Ectodermal cell (in vitro differentiated cells): ENCODE results near the gene LDAH.

Experiments
- H3K27ac ChIP-seq: 2 replicates; pipeline ENCODE4 v1.7.0; 2013; ENCODE audit warnings: mild to moderate bottlenecking, low read depth, low read length; ENCODE audit not compliant: insufficient read depth, poor library complexity, severe bottlenecking
- H3K27me3 ChIP-seq: 2 replicates; pipeline ENCODE4 v1.7.0; 2013; ENCODE audit warnings: mild to moderate bottlenecking, low read length; ENCODE audit not compliant: insufficient read depth, control insufficient read depth, poor library complexity, severe bottlenecking
- H3K36me3 ChIP-seq: one replicate; pipeline ENCODE4 v1.7.0; 2013; ENCODE audit warnings: low read length; ENCODE audit not compliant: control insufficient read depth, insufficient read depth
- H3K4me1 ChIP-seq: one replicate; pipeline ENCODE4 v1.7.0; 2013; ENCODE audit warnings: low read length; ENCODE audit not compliant: control insufficient read depth, insufficient read depth
- H3K4me3 ChIP-seq: 2 replicates; pipeline ENCODE4 v1.7.0; 2013; ENCODE audit warnings: low read depth, low read length, control low read depth; ENCODE audit not compliant: insufficient read depth
- H3K9me3 ChIP-seq: 2 replicates; pipeline ENCODE4 v1.7.0; 2013; ENCODE audit warnings: mild to moderate bottlenecking, low read length, moderate library complexity; ENCODE audit not compliant: control insufficient read depth
- WGBS, 2 experiments: methylation state at CpG; one replicate each; pipeline ENCODE4 v1.1.7; 2013; ENCODE audit warnings: missing lambda C conversion rate in 2 of 2; 5-methylcytosine and 5-hydroxymethylcytosine counted together

LDAH gene

DNA sequence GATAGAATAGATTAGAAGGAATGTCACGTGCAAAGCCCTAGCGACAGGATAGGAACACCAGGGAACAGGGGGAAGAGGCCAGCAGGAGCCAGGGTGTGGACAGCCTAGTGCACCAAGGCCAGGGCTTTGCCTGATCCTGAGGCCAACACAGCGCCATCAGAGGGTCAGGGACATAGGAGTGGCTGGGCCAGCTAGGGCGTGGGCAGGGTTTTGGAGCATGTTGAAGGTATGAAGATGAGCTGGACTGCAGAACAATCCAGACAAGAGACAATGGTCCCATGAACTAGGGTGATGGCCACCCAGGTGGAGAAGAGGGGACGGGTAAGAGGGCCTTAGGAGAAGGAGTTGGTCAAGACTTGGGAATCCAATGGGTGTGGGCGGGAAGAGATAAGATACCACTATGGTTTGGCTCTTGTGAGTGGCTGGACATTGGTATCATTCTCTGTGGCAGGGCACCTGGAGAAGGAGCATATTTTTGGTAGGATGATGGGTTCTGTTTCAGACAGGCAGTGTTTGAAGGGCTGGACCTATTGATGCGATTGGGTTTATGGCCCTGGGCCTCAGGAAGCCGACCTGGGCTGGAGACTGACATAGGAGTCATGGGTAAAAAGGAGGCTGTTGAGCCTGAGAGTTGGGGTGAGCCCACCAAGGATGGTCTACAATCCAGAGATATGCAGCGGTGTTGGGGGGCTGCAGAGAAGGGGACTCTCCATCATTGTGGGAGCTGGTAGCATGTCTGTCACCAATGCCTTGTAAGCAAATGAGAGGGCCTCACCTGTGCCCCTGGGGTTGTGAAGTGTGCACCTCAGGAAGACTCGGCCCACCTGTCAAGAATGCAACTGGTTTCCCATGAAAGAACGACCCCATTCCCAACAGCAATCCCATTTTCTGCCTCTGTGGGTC lies 170.0 kb downstream of the LDAH start:
- Histone ChIP-seq H3K9me3 (no peaks in the 10 kb centered on the region), H3K27ac (no peak overlapping the region), H3K4me3 (no peak overlapping the region), H3K36me3 (no peaks in the 10 kb centered on the region), H3K4me1 (peaks cover 8% of the 10 kb centered on the region), H3K27me3 (peaks cover 8% of the 10 kb centered on the region)
- WGBS, 2 experiments, result 93 to 95% methylated on average over 11 of the region's 11 CpGs

DNA sequence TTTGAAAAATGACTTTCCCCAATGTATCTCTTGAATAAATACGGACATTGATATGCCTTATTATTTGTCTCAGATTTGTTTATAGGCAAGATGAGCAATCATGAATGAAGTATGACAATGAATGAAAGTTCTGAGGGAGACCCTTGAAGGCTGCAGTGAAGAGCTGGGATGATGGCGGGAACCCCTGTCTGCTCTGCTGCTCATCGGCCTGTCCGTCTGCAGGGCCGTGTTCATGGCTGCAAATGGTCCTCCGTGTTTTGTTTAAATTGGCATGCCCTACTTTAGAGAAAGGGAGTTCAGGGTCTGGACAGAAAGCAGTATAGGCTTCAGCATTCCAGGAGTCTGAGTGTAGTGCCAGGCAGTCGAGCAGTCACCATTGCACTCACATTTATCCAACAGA lies 170.8 kb downstream of the LDAH start:
- H3K9me3 ChIP-seq, result no peaks in the 10 kb centered on the region
- H3K27me3 ChIP-seq, result peaks cover 8% of the 10 kb centered on the region
- H3K4me1 ChIP-seq, result peaks cover 8% of the 10 kb centered on the region
- no peak overlapping the region for H3K4me3 ChIP-seq
- no peak overlapping the region for H3K27ac ChIP-seq
- no peaks in the 10 kb centered on the region for H3K36me3 ChIP-seq
- 90 to 95% methylated on average over 7 of the region's 7 CpGs for WGBS, 2 experiments

DNA sequence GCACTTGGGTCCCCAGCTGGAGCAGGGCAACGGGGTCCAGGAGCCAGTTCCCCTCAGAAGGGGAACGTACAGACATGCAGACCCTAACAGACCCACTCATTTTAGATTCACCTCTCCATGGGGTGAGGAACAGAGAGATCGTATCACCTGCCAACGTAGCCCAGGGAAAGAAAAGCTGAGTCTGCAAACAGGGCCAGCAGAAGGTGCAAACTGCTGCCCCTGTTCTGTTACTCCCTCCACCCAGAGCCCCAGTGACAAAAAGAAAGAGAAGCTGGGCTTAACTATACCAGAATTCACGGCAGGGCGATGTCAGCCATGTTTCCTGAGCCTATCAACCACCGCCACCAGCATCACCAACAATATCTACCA lies 171.2 kb downstream of the LDAH start:
- no peak overlapping the region for H3K27ac ChIP-seq
- WGBS, 2 experiments, result 74 to 79% methylated on average over 7 of the region's 7 CpGs

DNA sequence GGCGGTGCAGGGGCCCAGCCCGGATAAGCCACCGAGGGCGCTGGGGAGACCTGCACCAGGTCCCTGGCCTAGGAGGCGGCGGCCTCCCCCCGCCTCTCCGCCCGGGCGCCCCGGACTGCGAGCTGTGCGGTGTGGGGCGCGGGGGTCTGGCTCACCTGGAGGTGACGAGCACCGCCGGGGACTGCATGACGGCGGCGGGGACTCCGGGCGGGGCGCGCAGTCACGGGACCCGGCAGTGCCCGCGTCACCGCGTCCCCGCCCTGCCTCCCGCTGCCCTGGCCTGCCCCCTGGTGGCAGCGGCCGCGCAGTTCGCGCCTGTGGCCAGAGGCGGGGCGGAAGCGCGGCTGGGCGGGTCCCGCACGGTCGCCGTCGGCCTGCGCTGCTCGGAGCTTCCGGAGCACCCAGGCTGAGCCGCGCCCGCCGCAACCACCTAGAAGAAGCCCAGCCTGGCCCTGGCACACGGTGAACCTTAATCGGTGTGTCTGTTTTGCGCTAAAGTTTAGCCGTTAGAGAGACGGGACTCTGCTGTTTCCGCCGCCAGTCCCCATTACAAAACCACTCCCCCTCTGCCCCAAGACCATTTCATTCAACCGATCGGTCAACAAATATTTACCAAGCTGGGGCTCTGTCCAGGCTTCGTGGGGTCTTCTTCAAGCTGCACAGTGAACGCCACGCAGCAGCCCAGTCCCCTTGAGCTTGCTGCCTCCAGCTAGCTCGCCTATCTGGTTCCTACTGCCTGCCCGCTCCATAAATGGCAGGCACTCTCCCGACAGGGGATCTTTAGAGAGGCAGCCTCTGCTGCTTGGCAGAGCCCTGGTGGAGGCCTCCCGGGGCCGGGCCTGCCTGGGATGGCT lies 171.8 kb downstream of the LDAH start, which contains the start of gene HS1BP3:
Gene HS1BP3, minus strand, starts transcription at position 222 of the 854 bp plus-strand sequence. Its CDS starts 35 bp downstream, at position 187.
- no peak within 1 kb of the TSS for H3K27ac ChIP-seq
- peak within 1 kb of the TSS; percentile 80 for H3K4me3 ChIP-seq
- no peaks in the 10 kb centered on the region for H3K9me3 ChIP-seq
- 2% methylated on average over 72 of the region's 72 CpGs for WGBS, 2 experiments
- no peaks in the 10 kb centered on the region for H3K36me3 ChIP-seq
- peaks cover 8% of the 10 kb centered on the region for H3K27me3 ChIP-seq
- H3K4me1 ChIP-seq, result no peaks in the 10 kb centered on the region

More for the DNA sequence above, 171.2 kb downstream of the LDAH start:
- H3K36me3 ChIP-seq, result no peaks in the 10 kb centered on the region
- peaks cover 8% of the 10 kb centered on the region for H3K27me3 ChIP-seq
- peak overlapping the region; percentile 80 for H3K4me3 ChIP-seq
- peaks cover 4% of the 10 kb centered on the region for H3K4me1 ChIP-seq
- no peaks in the 10 kb centered on the region for H3K9me3 ChIP-seq

DNA sequence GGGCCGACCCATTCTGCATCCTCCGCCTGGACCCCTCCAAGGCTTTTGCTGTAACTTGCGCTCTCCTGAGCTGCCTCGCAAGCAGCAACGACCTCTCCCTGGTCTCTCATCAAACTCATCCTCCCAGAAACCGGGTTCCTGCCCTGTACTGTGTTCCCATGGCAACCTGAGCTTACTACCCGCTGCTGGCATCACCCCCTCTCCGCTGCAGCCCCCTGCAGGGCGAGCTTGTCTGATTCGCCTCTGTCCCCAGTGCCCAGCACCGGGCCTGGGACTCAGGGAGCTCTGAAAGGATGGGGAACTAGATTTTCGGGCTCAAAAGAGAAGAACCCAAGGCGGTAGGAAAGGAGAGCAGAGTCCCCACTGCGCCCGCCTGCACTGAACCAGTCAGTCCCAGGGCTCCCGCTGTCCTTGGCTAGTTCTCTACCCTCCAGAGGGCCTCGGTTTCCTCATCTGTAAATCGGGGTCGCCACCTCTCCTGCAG lies 172.5 kb downstream of the LDAH start:
- Histone ChIP-seq H3K36me3 (no peaks in the 10 kb centered on the region), H3K4me1 (no peaks in the 10 kb centered on the region), H3K9me3 (no peaks in the 10 kb centered on the region), H3K4me3 (peak overlapping the region; percentile 80), H3K27ac (no peak overlapping the region), H3K27me3 (peaks cover 8% of the 10 kb centered on the region)
- 14 to 17% methylated on average over 19 of the region's 19 CpGs for WGBS, 2 experiments

DNA sequence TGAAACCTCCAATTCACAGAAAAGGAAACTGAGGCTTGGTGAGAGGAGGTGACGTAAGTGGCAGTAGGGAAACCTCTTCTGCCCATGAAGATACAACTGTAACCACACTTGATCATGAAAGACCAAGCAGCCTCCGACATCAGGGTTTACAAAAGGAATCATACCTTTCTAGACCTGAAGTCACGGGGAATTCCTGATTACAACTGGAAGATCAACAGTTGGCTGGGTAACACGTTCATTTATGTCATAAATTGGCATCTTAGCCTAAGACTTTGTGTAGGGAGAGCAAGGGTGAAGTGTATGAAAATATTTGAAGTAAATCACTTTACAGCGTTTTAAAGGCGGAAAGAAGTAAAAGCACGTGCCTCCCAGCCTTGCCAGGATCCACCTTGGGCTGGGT lies 172.9 kb downstream of the LDAH start:
- H3K27me3 ChIP-seq, result peaks cover 8% of the 10 kb centered on the region
- no peak overlapping the region for H3K27ac ChIP-seq
- WGBS, 2 experiments, result 90 to 91% methylated on average over 7 of the region's 7 CpGs
- H3K36me3 ChIP-seq, result no peaks in the 10 kb centered on the region
- peak overlapping the region; percentile 80 for H3K4me3 ChIP-seq
- no peaks in the 10 kb centered on the region for H3K4me1 ChIP-seq
- no peaks in the 10 kb centered on the region for H3K9me3 ChIP-seq

DNA sequence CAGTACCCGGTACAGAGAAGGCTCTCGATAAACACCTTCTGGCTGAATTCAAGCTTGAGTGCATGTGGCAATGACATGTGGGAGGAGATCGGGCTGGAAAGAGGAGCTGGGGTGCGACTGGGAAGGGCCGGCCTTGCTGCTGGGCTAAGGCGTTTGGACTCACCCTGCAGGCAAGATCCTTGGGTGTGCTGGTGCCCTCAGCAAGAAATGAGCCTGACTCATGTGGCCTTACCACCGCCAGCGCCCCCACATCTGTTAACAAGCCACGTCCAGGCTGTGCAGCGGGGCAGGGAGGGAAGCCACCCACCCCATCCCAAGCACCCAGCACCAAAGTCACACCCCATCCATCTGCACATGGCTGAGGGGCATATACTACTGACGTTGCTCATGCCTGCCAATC lies 173.3 kb downstream of the LDAH start:
- Histone ChIP-seq H3K4me3 (no peak overlapping the region), H3K27ac (no peak overlapping the region), H3K36me3 (no peaks in the 10 kb centered on the region), H3K9me3 (no peaks in the 10 kb centered on the region), H3K27me3 (peaks cover 8% of the 10 kb centered on the region), H3K4me1 (no peaks in the 10 kb centered on the region)
- 89 to 92% methylated on average over 11 of the region's 11 CpGs for WGBS, 2 experiments

DNA sequence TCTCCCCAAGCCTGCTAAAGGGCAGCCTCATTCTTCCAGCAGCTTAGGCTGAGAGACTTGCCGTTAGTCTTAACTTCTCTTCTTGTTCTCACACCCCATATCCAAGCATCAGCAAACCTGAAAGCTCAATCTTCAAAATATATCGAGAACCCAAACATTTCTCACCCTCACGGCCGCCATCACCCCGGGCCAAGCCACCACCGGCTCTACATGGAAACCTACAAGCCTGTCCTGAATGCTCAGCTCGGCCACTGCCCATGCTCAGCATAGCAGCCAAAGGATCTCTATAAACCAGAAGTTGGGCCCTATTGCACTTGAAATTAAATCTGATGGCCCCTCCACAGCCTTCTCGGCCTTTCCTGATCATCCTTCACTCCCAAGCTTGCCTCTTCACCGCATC lies 174.1 kb downstream of the LDAH start:
- Histone ChIP-seq H3K4me1 (no peaks in the 10 kb centered on the region), H3K27me3 (peaks cover 8% of the 10 kb centered on the region), H3K27ac (no peak overlapping the region), H3K36me3 (peaks cover 2% of the 10 kb centered on the region), H3K4me3 (no peak overlapping the region), H3K9me3 (no peaks in the 10 kb centered on the region)
- 94 to 96% methylated on average over 9 of the region's 9 CpGs for WGBS, 2 experiments

DNA sequence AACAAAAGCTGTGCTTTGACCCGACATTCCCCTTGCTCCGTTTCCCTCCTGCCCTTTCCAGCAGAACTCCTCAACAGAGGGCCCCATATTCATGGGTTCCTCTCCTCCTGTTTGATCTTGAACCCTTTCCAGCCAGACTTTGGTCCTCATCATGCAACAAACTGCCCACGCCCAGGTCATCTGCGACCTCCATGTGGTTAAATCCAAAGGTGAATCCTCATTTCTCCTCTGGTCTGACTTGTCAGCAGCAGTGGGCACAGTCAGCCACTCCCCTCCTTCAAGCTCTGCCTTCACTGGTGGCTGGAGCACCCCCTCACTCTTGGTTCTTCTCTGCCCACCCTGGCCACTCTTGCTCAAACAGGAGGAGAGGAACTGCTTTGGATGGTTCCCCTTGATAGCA lies 174.7 kb downstream of the LDAH start:
- 91 to 93% methylated on average over 4 of the region's 4 CpGs for WGBS, 2 experiments
- Histone ChIP-seq H3K9me3 (no peaks in the 10 kb centered on the region), H3K4me1 (no peaks in the 10 kb centered on the region), H3K27me3 (peaks cover 8% of the 10 kb centered on the region), H3K36me3 (peaks cover 3% of the 10 kb centered on the region), H3K4me3 (no peak overlapping the region), H3K27ac (no peak overlapping the region)

DNA sequence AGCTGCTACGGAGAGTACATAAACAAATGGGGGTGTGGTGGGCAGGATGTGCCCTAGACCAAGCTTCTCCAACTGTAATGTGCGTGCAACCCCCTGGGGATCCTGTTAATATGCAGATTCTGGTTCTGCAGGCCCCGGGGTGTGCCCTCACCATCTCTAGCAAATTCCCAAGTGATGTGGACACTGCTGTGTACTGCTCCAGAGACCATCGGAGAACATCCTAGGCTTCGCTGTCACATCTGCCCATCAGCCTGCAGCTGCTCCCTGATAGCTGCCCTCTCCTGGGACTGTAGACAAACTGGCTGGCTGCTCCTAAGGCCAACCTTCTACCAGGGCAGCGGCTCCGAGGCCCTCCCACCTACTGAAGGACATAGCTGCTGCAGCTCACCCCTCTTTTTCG lies 175.2 kb downstream of the LDAH start:
- Histone ChIP-seq H3K9me3 (no peaks in the 10 kb centered on the region), H3K4me1 (no peaks in the 10 kb centered on the region), H3K27ac (no peak overlapping the region), H3K36me3 (peaks cover 3% of the 10 kb centered on the region), H3K4me3 (no peak overlapping the region), H3K27me3 (peaks cover 8% of the 10 kb centered on the region)
- 88 to 91% methylated on average over 8 of the region's 8 CpGs for WGBS, 2 experiments
